Neural cell (in vitro differentiated cells): ENCODE results near the gene OR52E4. TPM values are rescaled to one million over a fixed set of nuclear protein-coding genes. Genes with fewer than 3 reads are reported as not detected.

Experiments used
- H2AFZ ChIP-seq: fragments of 200-600, 300-800 bp; sonication (generic), shearing (Covaris generic); 2 replicates; pipeline ENCODE4 v1.6.0; 2014; ENCODE audit warnings: low read depth, mild to moderate bottlenecking, antibody characterized with exemption, low read length, moderate library complexity
- H3F3A ChIP-seq: fragments of 200-600 bp; shearing (Covaris generic); 2 replicates; pipeline ENCODE4 v1.6.1; 2016; ENCODE audit warnings: mild to moderate bottlenecking, moderate library complexity, mixed read lengths, antibody characterized with exemption, low read length; ENCODE audit not compliant: insufficient read depth, poor library complexity, severe bottlenecking
- H3K27ac ChIP-seq: fragments of 200-600, 300-800 bp; sonication (generic), shearing (Covaris generic); 2 replicates; pipeline ENCODE4 v1.5.1; 2014; ENCODE audit warnings: mild to moderate bottlenecking, low read length, moderate library complexity
- H3K27me3 ChIP-seq: fragments of 300-800, 200-600 bp; sonication (generic), shearing (Covaris generic); 2 replicates; pipeline ENCODE4 v1.6.0; 2014; ENCODE audit warnings: mild to moderate bottlenecking, low read depth, low read length, moderate library complexity; ENCODE audit not compliant: insufficient read depth
- H3K36me3 ChIP-seq: fragments of 300-800, 200-600 bp; sonication (generic), shearing (Covaris generic); 2 replicates; pipeline ENCODE4 v1.5.1; 2014; ENCODE audit warnings: mild to moderate bottlenecking, antibody characterized with exemption, low read length, moderate library complexity; ENCODE audit not compliant: insufficient read depth
- H3K4me2 ChIP-seq: fragments of 300-800, 200-600 bp; sonication (generic), shearing (Covaris generic); 2 replicates; pipeline ENCODE4 v1.6.0; 2014; ENCODE audit warnings: mild to moderate bottlenecking, low read length
- H3K4me3 ChIP-seq: fragments of 300-800, 200-600 bp; sonication (generic), shearing (Covaris generic); 2 replicates; pipeline ENCODE4 v1.5.1; 2014; ENCODE audit warnings: mild to moderate bottlenecking, low read length, moderate library complexity
- H3K79me2 ChIP-seq: fragments of 200-600 bp; shearing (Covaris generic); replicated peaks from 2 replicates; pipeline ENCODE4 v1.6.0; 2014; ENCODE audit warnings: mild to moderate bottlenecking, low read length, moderate library complexity; ENCODE audit not compliant: insufficient read depth
- H3K9ac ChIP-seq: fragments of 300-800, 200-600 bp; sonication (generic), shearing (Covaris generic); 2 replicates; pipeline ENCODE4 v1.6.1; 2016; ENCODE audit warnings: mild to moderate bottlenecking, low read length, mixed read lengths
- H3K9me2 ChIP-seq: fragments of 200-600 bp; shearing (Covaris generic); 2 replicates; pipeline ENCODE4 v1.6.1; 2016; ENCODE audit warnings: mild to moderate bottlenecking, low read length, mixed read lengths; ENCODE audit not compliant: insufficient read depth
- H3K9me3 ChIP-seq: fragments of 200-600, 300-800 bp; sonication (generic), shearing (Covaris generic); 2 replicates; pipeline ENCODE4 v1.6.1; 2016; ENCODE audit warnings: mild to moderate bottlenecking, mixed run types, low read length, moderate library complexity, mixed read lengths
- H4K20me1 ChIP-seq: fragments of 200-600 bp; shearing (Covaris generic); 2 replicates; pipeline ENCODE4 v1.6.1; 2016; ENCODE audit warnings: mild to moderate bottlenecking, mixed run types; ENCODE audit not compliant: insufficient read depth
- CTCF ChIP-seq: fragments of 450-650 bp; IDR thresholded peaks from 2 replicates; pipeline ENCODE4 v1.5.1; 2014; ENCODE audit warnings: antibody characterized with exemption, mild to moderate bottlenecking, moderate library complexity; ENCODE audit not compliant: poor library complexity, severe bottlenecking
- EP300 ChIP-seq: fragments of 450-650 bp; conservative IDR thresholded peaks from 2 replicates; pipeline ENCODE4 v1.6.1; 2014; ENCODE audit warnings: antibody characterized with exemption, mild to moderate bottlenecking, moderate library complexity; ENCODE audit not compliant: poor library complexity, severe bottlenecking
- EZH2 ChIP-seq: fragments of 200-600, 300-800 bp; shearing (Covaris generic), sonication (generic); IDR thresholded peaks from 2 replicates; pipeline ENCODE4 v1.6.1; 2014; ENCODE audit warnings: antibody characterized with exemption, low read length, borderline replicate concordance, mild to moderate bottlenecking; ENCODE audit not compliant: insufficient read depth, poor library complexity, severe bottlenecking
- MXI1 ChIP-seq: fragments of 450-650 bp; conservative IDR thresholded peaks from 2 replicates; pipeline ENCODE4 v1.6.1; 2014; ENCODE audit warnings: antibody characterized with exemption, mild to moderate bottlenecking; ENCODE audit not compliant: poor library complexity, severe bottlenecking
- POLR2AphosphoS5 ChIP-seq: IDR thresholded peaks from 2 replicates; pipeline ENCODE4 v1.6.1; 2012
- RAD21 ChIP-seq: fragments of 450-650 bp; conservative IDR thresholded peaks from 2 replicates; pipeline ENCODE4 v1.6.1; 2014; ENCODE audit warnings: antibody characterized with exemption, mild to moderate bottlenecking, moderate library complexity
- REST ChIP-seq: IDR thresholded peaks from 2 replicates; pipeline ENCODE4 v1.6.1; 2012; ENCODE audit warnings: borderline replicate concordance
- SMC3 ChIP-seq: fragments of 450-650 bp; conservative IDR thresholded peaks from 2 replicates; pipeline ENCODE4 v1.6.1; 2014; ENCODE audit warnings: antibody characterized with exemption, mild to moderate bottlenecking, moderate library complexity; ENCODE audit not compliant: poor library complexity
- TAF1 ChIP-seq: IDR thresholded peaks from 2 replicates; pipeline ENCODE4 v1.6.1; 2012; ENCODE audit warnings: low read depth
- polyA plus RNA-seq: library from polyadenylated mRNA; depleted of rRNA; stranded (reverse); fragments of >200 nt; gene quantifications from 2 replicates; pipeline ENCODE4 v1.2.3, GENCODE V29; 2014

The OR52E4 gene
- polyA plus RNA-seq, 1 donor from 2014 or later: not detected

- no peaks in the 10 kb centered on the region for H3K36me3 ChIP-seq
- no peaks in the 10 kb centered on the region for H3F3A ChIP-seq
- H3K27ac ChIP-seq: no peak overlapping the region
- H3K9me3 ChIP-seq: no peaks in the 10 kb centered on the region
- no peaks in the 10 kb centered on the region for H3K79me2 ChIP-seq
- H4K20me1 ChIP-seq: no peaks in the 10 kb centered on the region
- H3K9ac ChIP-seq: no peak overlapping the region
- H3K9me2 ChIP-seq: no peaks in the 10 kb centered on the region
- H3K27me3 ChIP-seq: no peaks in the 10 kb centered on the region
- H2AFZ ChIP-seq: no peak overlapping the region
- no peak overlapping the region for H3K4me2 ChIP-seq
- TF ChIP-seq CTCF (no peak), TAF1 (no peak), EP300 (no peak), REST (no peak), MXI1 (no peak), POLR2AphosphoS5 (no peak), RAD21 (no peak), SMC3 (no peak), EZH2 (no peak)
- H3K4me3 ChIP-seq: no peak overlapping the region
These were observed 43.4 kb downstream of the OR52E4 start for GRCh38 chr11:5923794-5924193.

GRCh38 chr11:5928271-5928670 is 47.8 kb downstream of the OR52E4 start:
- Histone ChIP-seq H3K4me2 (no peak overlapping the region), H3K27ac (no peak overlapping the region), H3K79me2 (no peaks in the 10 kb centered on the region), H2AFZ (no peak overlapping the region), H3K36me3 (no peaks in the 10 kb centered on the region), H3K9me3 (no peaks in the 10 kb centered on the region), H3K9ac (no peak overlapping the region), H3K27me3 (no peaks in the 10 kb centered on the region), H3K9me2 (no peaks in the 10 kb centered on the region), H3F3A (no peaks in the 10 kb centered on the region), H3K4me3 (no peak overlapping the region), H4K20me1 (no peaks in the 10 kb centered on the region)
- TF ChIP-seq TAF1 (no peak), RAD21 (no peak), EP300 (no peak)

- H3K27me3 ChIP-seq: no peaks in the 10 kb centered on the region
- H3K79me2 ChIP-seq: no peaks in the 10 kb centered on the region
- H3K27ac ChIP-seq: no peak overlapping the region
- H3K4me3 ChIP-seq: no peak overlapping the region
- TF ChIP-seq MXI1 (no peak), RAD21 (no peak), EP300 (no peak), TAF1 (no peak), SMC3 (no peak), POLR2AphosphoS5 (no peak), EZH2 (no peak), CTCF (no peak), REST (no peak)
- no peaks in the 10 kb centered on the region for H3K9me2 ChIP-seq
- H4K20me1 ChIP-seq: no peaks in the 10 kb centered on the region
- no peak overlapping the region for H3K9ac ChIP-seq
- no peak overlapping the region for H2AFZ ChIP-seq
- H3K36me3 ChIP-seq: no peaks in the 10 kb centered on the region
- H3K4me2 ChIP-seq: no peak overlapping the region
- H3K9me3 ChIP-seq: no peaks in the 10 kb centered on the region
- H3F3A ChIP-seq: no peaks in the 10 kb centered on the region
These were observed 48.4 kb downstream of the OR52E4 start for GRCh38 chr11:5928811-5929210.
